GM12872 (cell line): ENCODE measurements around the gene PTPRD.

Source experiments
- CTCF ChIP-seq: IDR thresholded peaks from 3 replicates; pipeline ENCODE4 v1.5.1; 2011; ENCODE audit warnings: low read depth, mild to moderate bottlenecking, low read length, moderate library complexity; ENCODE audit not compliant: insufficient read depth

PTPRD gene

GRCh38 chr9:9774471-9774870 is 838.3 kb downstream of the PTPRD start:
- no peak for TF ChIP-seq CTCF

GRCh38 chr9:9771314-9771713 is 841.5 kb downstream of the PTPRD start:
- no peak for TF ChIP-seq CTCF

GRCh38 chr9:9764821-9765220 is 848.0 kb downstream of the PTPRD start:
- no peak for TF ChIP-seq CTCF

- TF ChIP-seq CTCF = no peak
Observed at GRCh38 chr9:9754186-9754585, 858.6 kb downstream of the PTPRD start.

GRCh38 chr9:9753266-9753665 is 859.5 kb downstream of the PTPRD start:
- no peak for TF ChIP-seq CTCF

- no peak for TF ChIP-seq CTCF
Observed at GRCh38 chr9:9752722-9753121, 860.1 kb downstream of the PTPRD start.

- no peak for TF ChIP-seq CTCF
Observed at GRCh38 chr9:9751996-9752395, 860.8 kb downstream of the PTPRD start.

GRCh38 chr9:9750719-9751118 is 862.1 kb downstream of the PTPRD start:
- TF ChIP-seq CTCF = no peak
